Measurements from ENCODE around the gene FIGN. TPM values are rescaled to one million over a fixed set of nuclear protein-coding genes. Genes with fewer than 3 reads are reported as not detected.

The FIGN gene
- total RNA-seq, 1 donor from 2014 or later, result 1.0 TPM

DNA sequence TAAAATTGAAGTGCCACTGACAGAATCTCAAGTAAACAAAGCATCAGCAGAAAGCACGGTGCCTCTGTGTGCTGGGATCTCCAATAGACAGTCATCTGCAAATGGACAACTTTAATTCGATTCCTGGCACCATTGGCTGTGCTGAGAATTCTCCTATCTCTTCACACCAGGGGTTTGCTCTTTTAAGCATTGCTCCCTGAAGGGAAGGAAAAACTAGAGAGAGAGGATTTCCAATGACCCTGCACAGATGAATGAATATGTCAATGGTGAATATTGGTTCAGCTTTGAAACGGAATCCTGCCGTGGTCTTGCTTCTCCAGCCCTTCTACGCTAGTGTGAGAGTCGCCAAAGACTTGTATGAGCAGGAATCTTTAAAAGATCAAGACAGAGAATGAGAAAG lies 97.9 kb downstream of the FIGN start:
- peaks cover 0 to 4% (median 0%) of the 10 kb centered on the region in 3 donors for H3K4me1 ChIP-seq (ENCODE audit: control insufficient read depth in 3 of 3, insufficient read depth in 3 of 3, low read length in 3 of 3)
- H3K4me3 ChIP-seq (ENCODE audit: low read length in 3 of 3), result no peak overlapping the region
- H3K27me3 ChIP-seq (ENCODE audit: control insufficient read depth in 3 of 3, insufficient read depth in 3 of 3, low read length in 3 of 3), result no peaks in the 10 kb centered on the region
- H3K9ac ChIP-seq (ENCODE audit: low read depth in 1 of 3, low read length in 3 of 3), result no peak overlapping the region
- H3K9me3 ChIP-seq (ENCODE audit: control insufficient read depth in 3 of 3, low read length in 3 of 3), result no peaks in the 10 kb centered on the region
- H3K36me3 ChIP-seq (ENCODE audit: control insufficient read depth in 3 of 3, insufficient read depth in 3 of 3, low read length in 3 of 3), result no peaks in the 10 kb centered on the region
- no peak overlapping the region for H3K27ac ChIP-seq (ENCODE audit: low read depth, low read length)

DNA sequence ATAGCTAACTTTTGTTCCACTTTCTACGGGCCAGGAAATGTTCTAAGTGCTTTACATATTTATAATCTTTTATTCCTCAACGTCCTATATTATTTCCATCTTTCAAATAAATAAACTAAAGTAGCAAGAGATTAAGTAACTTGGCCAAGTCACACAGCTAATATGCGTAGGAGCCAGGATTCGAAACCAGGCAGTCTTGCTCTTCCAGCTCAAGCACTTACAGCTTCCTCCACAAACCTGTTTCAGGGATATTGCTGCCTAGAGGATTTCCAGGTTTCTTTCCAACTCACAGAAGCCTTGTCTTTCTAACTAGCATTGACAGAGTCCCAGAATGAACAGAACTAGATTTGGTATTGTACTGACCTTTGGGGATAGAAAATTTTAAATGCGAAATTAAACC lies 102.5 kb downstream of the FIGN start:
- H3K9me3 ChIP-seq (ENCODE audit: control insufficient read depth in 3 of 3, low read length in 3 of 3), result no peaks in the 10 kb centered on the region
- H3K4me1 ChIP-seq (ENCODE audit: control insufficient read depth in 3 of 3, insufficient read depth in 3 of 3, low read length in 3 of 3), result no peaks in the 10 kb centered on the region
- H3K4me3 ChIP-seq (ENCODE audit: low read length in 3 of 3), result no peak overlapping the region
- no peak overlapping the region for H3K27ac ChIP-seq (ENCODE audit: low read depth, low read length)
- H3K36me3 ChIP-seq (ENCODE audit: control insufficient read depth in 3 of 3, insufficient read depth in 3 of 3, low read length in 3 of 3), result no peaks in the 10 kb centered on the region
- no peaks in the 10 kb centered on the region for H3K27me3 ChIP-seq (ENCODE audit: control insufficient read depth in 3 of 3, insufficient read depth in 3 of 3, low read length in 3 of 3)
- no peak overlapping the region for H3K9ac ChIP-seq (ENCODE audit: low read depth in 1 of 3, low read length in 3 of 3)

DNA sequence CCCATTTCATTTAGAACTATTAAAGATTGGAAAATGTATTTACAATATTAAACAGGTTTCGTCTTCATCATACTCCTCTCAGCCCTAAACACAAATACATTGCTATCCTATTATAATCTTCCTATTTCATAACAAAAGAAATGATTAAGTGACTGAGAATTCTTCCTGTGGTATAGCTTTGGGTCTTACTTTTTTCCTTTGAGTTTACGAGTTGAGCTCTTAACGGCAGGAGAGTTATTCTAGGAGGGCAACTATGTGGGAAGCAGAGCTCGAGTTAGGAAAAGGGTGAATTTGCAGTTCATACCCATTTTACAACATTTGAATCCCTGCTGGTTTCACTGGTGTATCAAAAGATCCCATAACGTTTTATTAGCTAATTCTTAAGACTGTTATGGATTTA lies 105.0 kb downstream of the FIGN start:
- no peaks in the 10 kb centered on the region for H3K9me3 ChIP-seq (ENCODE audit: control insufficient read depth in 3 of 3, low read length in 3 of 3)
- no peaks in the 10 kb centered on the region for H3K4me1 ChIP-seq (ENCODE audit: control insufficient read depth in 3 of 3, insufficient read depth in 3 of 3, low read length in 3 of 3)
- H3K27me3 ChIP-seq (ENCODE audit: control insufficient read depth in 3 of 3, insufficient read depth in 3 of 3, low read length in 3 of 3), result no peaks in the 10 kb centered on the region
- H3K36me3 ChIP-seq (ENCODE audit: control insufficient read depth in 3 of 3, insufficient read depth in 3 of 3, low read length in 3 of 3), result no peaks in the 10 kb centered on the region
- no peak overlapping the region for H3K9ac ChIP-seq (ENCODE audit: low read depth in 1 of 3, low read length in 3 of 3)
- no peak overlapping the region for H3K27ac ChIP-seq (ENCODE audit: low read depth, low read length)
- H3K4me3 ChIP-seq (ENCODE audit: low read length in 3 of 3), result no peak overlapping the region

DNA sequence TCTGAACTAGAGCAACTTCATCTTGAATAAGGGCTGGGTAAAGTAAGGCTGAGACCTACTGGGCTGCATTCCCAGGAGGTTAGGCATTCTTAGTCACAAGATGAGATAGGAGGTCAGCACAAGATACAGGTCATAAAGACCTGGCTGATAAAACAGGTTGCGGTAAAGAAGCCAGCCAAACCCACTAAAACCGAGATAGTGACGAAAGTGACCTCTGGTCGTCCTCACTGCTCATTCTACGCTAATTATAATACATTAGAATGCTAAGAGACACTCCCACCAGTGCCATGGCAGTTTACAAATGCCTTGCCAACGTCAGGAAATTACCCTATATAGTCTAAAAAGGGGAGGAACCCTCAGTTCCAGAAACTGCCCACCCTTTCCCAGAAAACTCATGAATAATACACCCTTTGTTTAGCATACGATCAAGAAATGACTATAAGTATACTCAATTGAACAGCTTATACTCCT lies 109.1 kb downstream of the FIGN start:
- no peaks in the 10 kb centered on the region for H3K36me3 ChIP-seq (ENCODE audit: control insufficient read depth in 3 of 3, insufficient read depth in 3 of 3, low read length in 3 of 3)
- no peaks in the 10 kb centered on the region for H3K9me3 ChIP-seq (ENCODE audit: control insufficient read depth in 3 of 3, low read length in 3 of 3)
- H3K4me3 ChIP-seq (ENCODE audit: low read length in 3 of 3), result no peak overlapping the region
- no peak overlapping the region for H3K27ac ChIP-seq (ENCODE audit: low read depth, low read length)
- H3K4me1 ChIP-seq (ENCODE audit: control insufficient read depth in 3 of 3, insufficient read depth in 3 of 3, low read length in 3 of 3), result no peaks in the 10 kb centered on the region
- no peak overlapping the region for H3K9ac ChIP-seq (ENCODE audit: low read depth in 1 of 3, low read length in 3 of 3)
- no peaks in the 10 kb centered on the region for H3K27me3 ChIP-seq (ENCODE audit: control insufficient read depth in 3 of 3, insufficient read depth in 3 of 3, low read length in 3 of 3)

DNA sequence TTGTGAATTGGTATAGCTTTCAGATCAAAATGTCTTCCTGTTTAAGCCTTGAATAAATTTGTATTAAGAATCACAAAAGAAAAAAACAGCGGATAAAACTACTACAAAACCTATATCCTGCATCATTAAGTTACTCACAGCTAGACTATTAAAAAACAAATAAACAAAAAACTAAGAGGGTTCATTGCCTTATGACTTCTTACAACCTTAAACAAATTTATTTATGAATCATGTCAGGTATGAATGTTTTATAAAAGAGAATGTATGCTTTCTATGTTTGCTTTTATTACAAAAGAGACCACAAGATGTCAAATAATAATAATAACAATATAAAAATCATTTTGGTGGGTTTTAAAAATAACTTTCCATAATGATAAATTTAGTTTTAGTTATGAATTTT lies 109.6 kb downstream of the FIGN start:
- Histone ChIP-seq H3K4me3 (ENCODE audit: low read length in 3 of 3) (no peak overlapping the region), H3K4me1 (ENCODE audit: control insufficient read depth in 3 of 3, insufficient read depth in 3 of 3, low read length in 3 of 3) (no peaks in the 10 kb centered on the region), H3K9ac (ENCODE audit: low read depth in 1 of 3, low read length in 3 of 3) (no peak overlapping the region), H3K36me3 (ENCODE audit: control insufficient read depth in 3 of 3, insufficient read depth in 3 of 3, low read length in 3 of 3) (no peaks in the 10 kb centered on the region), H3K9me3 (ENCODE audit: control insufficient read depth in 3 of 3, low read length in 3 of 3) (no peaks in the 10 kb centered on the region), H3K27ac (ENCODE audit: low read depth, low read length) (no peak overlapping the region), H3K27me3 (ENCODE audit: control insufficient read depth in 3 of 3, insufficient read depth in 3 of 3, low read length in 3 of 3) (no peaks in the 10 kb centered on the region)

DNA sequence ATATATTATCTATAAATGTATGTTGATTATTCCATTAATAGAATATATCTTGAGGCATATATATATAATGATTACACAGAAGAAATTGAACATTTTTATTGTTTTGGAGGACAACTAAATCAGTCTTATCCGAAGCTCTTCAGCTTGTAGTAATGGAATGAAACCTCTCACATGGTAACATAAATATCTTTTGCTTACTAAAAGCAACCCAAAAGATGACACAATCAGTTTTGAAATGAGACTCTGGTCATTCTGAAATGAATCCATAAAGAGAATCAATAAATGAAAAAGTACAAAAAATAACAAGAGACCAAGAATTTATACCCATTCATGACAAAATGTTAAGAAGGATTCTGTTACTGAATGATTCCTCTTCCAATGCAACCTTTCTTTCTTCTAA lies 110.2 kb downstream of the FIGN start:
- Histone ChIP-seq H3K9me3 (ENCODE audit: control insufficient read depth in 3 of 3, low read length in 3 of 3) (no peaks in the 10 kb centered on the region), H3K9ac (ENCODE audit: low read depth in 1 of 3, low read length in 3 of 3) (no peak overlapping the region), H3K4me1 (ENCODE audit: control insufficient read depth in 3 of 3, insufficient read depth in 3 of 3, low read length in 3 of 3) (no peaks in the 10 kb centered on the region), H3K27me3 (ENCODE audit: control insufficient read depth in 3 of 3, insufficient read depth in 3 of 3, low read length in 3 of 3) (no peaks in the 10 kb centered on the region), H3K4me3 (ENCODE audit: low read length in 3 of 3) (no peak overlapping the region), H3K36me3 (ENCODE audit: control insufficient read depth in 3 of 3, insufficient read depth in 3 of 3, low read length in 3 of 3) (no peaks in the 10 kb centered on the region), H3K27ac (ENCODE audit: low read depth, low read length) (no peak overlapping the region)

DNA sequence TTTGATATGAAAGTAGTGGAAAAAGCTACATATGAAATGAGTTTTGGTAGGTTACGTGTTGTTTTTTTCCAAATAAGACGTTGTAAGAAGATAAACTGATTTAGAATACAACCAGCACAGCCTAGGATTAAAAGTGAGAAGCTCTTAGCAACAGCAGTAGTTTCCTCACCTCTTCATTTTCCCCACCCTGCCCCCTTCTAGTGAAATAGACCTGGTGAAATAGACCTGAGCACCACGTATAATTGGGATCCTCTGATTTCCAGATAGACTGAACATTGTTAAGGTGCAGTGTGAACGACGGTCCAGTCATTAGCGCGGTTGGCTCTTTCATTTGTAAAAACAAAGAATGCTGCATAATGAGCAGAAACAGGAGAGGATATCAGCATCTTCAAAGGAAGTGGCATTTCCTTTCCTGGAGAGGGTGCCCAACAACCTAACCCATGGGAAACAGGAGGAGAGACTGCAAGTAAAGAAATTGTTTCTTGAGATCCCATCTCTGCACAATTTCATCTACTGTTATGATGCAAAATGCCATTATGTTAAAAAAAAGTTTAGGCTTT lies 114.3 kb downstream of the FIGN start:
- no peaks in the 10 kb centered on the region for H3K9me3 ChIP-seq (ENCODE audit: control insufficient read depth in 3 of 3, low read length in 3 of 3)
- H3K27ac ChIP-seq (ENCODE audit: low read depth, low read length), result no peak overlapping the region
- no peak overlapping the region for H3K4me3 ChIP-seq (ENCODE audit: low read length in 3 of 3)
- H3K27me3 ChIP-seq (ENCODE audit: control insufficient read depth in 3 of 3, insufficient read depth in 3 of 3, low read length in 3 of 3), result no peaks in the 10 kb centered on the region
- no peaks in the 10 kb centered on the region for H3K4me1 ChIP-seq (ENCODE audit: control insufficient read depth in 3 of 3, insufficient read depth in 3 of 3, low read length in 3 of 3)
- no peak overlapping the region for H3K9ac ChIP-seq (ENCODE audit: low read depth in 1 of 3, low read length in 3 of 3)
- no peaks in the 10 kb centered on the region for H3K36me3 ChIP-seq (ENCODE audit: control insufficient read depth in 3 of 3, insufficient read depth in 3 of 3, low read length in 3 of 3)

DNA sequence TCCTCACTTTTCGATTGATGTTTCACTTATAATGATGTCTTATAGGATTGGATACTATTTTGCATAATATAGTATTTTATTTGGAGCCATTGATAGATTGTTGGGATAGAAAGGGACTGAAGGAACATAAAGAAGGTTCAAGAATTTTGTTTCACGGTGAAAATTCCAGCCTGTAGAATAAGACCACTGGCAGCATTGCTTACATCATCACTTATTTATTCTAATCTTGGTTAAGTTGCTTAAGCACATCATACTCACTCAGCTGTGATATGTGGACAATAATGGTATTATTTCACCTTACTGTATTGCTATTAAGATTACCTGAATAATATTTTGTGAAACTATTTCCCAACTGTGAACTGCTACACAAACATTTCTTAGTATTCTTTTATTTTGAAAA lies 118.3 kb downstream of the FIGN start:
- no peaks in the 10 kb centered on the region for H3K9me3 ChIP-seq (ENCODE audit: control insufficient read depth in 3 of 3, low read length in 3 of 3)
- H3K27me3 ChIP-seq (ENCODE audit: control insufficient read depth in 3 of 3, insufficient read depth in 3 of 3, low read length in 3 of 3), result no peaks in the 10 kb centered on the region
- H3K9ac ChIP-seq (ENCODE audit: low read depth in 1 of 3, low read length in 3 of 3), result no peak overlapping the region
- no peaks in the 10 kb centered on the region for H3K4me1 ChIP-seq (ENCODE audit: control insufficient read depth in 3 of 3, insufficient read depth in 3 of 3, low read length in 3 of 3)
- no peak overlapping the region for H3K4me3 ChIP-seq (ENCODE audit: low read length in 3 of 3)
- no peak overlapping the region for H3K27ac ChIP-seq (ENCODE audit: low read depth, low read length)
- no peaks in the 10 kb centered on the region for H3K36me3 ChIP-seq (ENCODE audit: control insufficient read depth in 3 of 3, insufficient read depth in 3 of 3, low read length in 3 of 3)

DNA sequence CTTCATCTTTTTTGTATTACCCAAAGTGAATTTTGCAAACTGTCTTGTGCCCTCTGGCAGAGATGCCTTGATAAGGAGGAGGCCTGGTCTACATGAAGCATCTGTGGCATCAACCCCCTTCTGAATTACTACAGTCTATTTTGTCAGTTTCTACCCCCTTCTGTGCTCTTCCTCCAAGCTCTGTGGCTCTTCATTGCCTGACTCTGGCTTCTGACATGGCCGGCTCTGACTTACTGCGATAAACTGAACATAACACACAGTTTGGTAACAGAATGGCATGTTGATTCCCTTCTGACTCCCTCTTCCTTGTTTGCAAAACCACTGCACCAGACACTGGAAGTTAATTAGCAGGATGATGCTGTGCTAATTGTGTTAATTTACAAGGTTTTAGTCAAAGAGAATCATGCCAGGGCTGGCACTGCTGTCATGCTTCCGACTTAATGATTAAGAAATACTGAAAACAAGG lies 122.5 kb downstream of the FIGN start:
- Histone ChIP-seq H3K4me1 (ENCODE audit: control insufficient read depth in 3 of 3, insufficient read depth in 3 of 3, low read length in 3 of 3) (no peaks in the 10 kb centered on the region), H3K27me3 (ENCODE audit: control insufficient read depth in 3 of 3, insufficient read depth in 3 of 3, low read length in 3 of 3) (no peaks in the 10 kb centered on the region), H3K9me3 (ENCODE audit: control insufficient read depth in 3 of 3, low read length in 3 of 3) (no peaks in the 10 kb centered on the region), H3K4me3 (ENCODE audit: low read length in 3 of 3) (no peak overlapping the region), H3K36me3 (ENCODE audit: control insufficient read depth in 3 of 3, insufficient read depth in 3 of 3, low read length in 3 of 3) (peaks cover 0 to 14% (median 8%) of the 10 kb centered on the region in 3 donors), H3K9ac (ENCODE audit: low read depth in 1 of 3, low read length in 3 of 3) (no peak overlapping the region), H3K27ac (ENCODE audit: low read depth, low read length) (no peak overlapping the region)

DNA sequence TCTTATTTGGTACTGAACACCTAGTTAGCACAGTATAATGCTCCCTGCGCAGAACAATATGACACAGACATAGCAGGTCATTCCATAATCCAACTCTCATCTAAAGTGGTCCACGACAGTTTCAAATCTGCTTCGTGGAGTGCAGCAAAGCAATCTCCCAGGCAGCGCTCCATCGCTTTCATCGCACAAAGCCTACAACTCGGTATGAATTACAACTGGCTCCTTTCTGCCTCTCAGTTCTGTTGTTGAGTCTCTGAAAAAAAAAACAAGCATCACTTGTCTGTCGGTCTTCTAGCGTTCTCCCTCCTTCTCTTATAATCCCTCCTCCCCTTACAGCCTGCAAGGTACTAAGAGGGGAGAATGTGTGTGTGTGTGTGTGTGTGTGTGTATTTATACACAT lies 123.5 kb downstream of the FIGN start:
- Histone ChIP-seq H3K27ac (ENCODE audit: low read depth, low read length) (no peak overlapping the region), H3K4me3 (ENCODE audit: low read length in 3 of 3) (no peak overlapping the region), H3K27me3 (ENCODE audit: control insufficient read depth in 3 of 3, insufficient read depth in 3 of 3, low read length in 3 of 3) (no peaks in the 10 kb centered on the region), H3K9me3 (ENCODE audit: control insufficient read depth in 3 of 3, low read length in 3 of 3) (no peaks in the 10 kb centered on the region), H3K4me1 (ENCODE audit: control insufficient read depth in 3 of 3, insufficient read depth in 3 of 3, low read length in 3 of 3) (no peaks in the 10 kb centered on the region), H3K9ac (ENCODE audit: low read depth in 1 of 3, low read length in 3 of 3) (no peak overlapping the region), H3K36me3 (ENCODE audit: control insufficient read depth in 3 of 3, insufficient read depth in 3 of 3, low read length in 3 of 3) (peaks cover 0 to 14% (median 8%) of the 10 kb centered on the region in 3 donors)
